ENCODE measurements around the gene OAS2.
"Not testable (repeated sequence)": the region's sequence is repeated elsewhere in the genome, so short reads cannot be mapped to it uniquely, and the experiment has no call there.

Gene OAS2

DNA sequence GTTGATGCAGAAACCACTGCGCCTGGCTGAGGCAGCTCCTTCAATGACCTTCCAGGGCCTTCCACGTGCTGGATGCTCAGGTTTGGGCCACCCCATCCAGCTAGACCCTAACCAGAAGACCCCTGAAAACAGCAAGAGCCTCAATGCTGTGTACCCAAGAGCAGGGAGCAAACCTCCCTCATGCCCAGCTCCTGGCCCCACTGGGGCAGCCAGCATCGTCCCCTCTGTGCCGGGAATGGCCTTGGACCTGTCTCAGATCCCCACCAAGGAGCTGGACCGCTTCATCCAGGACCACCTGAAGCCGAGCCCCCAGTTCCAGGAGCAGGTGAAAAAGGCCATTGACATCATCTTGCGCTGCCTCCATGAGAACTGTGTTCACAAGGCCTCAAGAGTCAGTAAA is 29.5 kb upstream of the OAS2 start:
- DNase-seq (ENCODE audit: low read depth in 2 of 2), result no peak

DNA sequence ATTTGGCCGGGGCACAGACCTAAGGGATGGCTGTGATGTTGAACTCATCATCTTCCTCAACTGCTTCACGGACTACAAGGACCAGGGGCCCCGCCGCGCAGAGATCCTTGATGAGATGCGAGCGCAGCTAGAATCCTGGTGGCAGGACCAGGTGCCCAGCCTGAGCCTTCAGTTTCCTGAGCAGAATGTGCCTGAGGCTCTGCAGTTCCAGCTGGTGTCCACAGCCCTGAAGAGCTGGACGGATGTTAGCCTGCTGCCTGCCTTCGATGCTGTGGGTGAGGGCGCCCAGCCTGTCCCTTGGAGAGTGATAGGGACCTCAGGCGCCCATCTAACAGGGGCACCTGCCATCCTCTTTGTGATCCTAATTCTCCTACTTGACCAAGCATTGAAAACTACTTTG is 27.6 kb upstream of the OAS2 start:
- DNase-seq (ENCODE audit: low read depth in 2 of 2), result no peak

DNA sequence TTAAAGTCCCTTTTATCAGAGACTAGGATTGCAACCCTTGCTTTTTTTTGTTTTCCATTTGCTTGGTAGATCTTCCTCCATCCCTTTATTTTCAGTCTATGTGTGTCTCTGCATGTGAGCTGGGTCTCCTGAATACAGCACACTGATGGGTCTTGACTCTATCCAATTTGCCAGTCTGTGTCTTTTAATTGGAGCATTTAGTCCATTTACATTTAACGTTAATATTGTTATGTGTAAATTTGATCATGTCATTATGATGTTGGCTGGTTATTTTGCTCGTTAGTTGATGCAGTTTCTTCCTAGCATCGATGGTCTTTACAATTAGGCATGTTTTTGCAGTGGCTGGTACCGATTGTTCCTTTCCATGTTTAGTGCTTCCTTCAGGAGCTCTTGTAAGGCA is 21.2 kb upstream of the OAS2 start:
- DNase-seq (ENCODE audit: low read depth in 2 of 2), result not testable (repeated sequence)

DNA sequence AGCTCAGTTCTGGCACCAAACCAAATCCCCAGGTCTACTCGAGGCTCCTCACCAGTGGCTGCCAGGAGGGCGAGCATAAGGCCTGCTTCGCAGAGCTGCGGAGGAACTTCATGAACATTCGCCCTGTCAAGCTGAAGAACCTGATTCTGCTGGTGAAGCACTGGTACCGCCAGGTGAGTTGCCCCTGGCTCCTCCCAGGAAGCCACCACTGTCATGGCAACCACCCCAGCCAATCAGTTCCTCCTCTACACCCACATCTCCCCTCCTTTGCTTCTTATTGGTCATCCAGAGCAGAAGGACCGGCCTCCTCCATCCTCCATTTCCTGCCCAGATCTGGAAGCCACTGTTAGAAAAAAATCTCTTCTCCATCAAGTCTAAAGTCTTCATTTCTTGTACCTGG is 17.2 kb upstream of the OAS2 start:
- DNase-seq (ENCODE audit: low read depth in 2 of 2), result no peak

DNA sequence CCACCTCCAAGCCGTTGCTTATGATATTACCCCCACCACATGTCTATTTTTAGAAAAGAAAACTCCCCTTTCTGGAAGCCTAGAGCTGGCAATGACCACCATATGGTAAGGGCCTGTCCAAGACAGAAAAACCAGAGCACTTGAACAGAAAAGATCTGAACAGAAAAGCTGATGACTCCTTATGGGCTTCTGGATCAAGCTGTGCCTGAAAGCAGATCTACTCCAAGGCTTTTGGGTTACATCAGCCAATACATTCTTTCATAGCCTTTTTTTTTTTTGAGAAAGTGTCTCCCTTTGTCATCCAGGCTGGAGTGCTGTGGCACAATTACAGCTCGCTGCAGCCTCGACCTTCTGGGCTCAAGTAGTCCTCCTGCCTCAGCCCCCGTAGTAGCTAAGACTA is 16.8 kb upstream of the OAS2 start:
- no peak for DNase-seq (ENCODE audit: low read depth in 2 of 2)

DNA sequence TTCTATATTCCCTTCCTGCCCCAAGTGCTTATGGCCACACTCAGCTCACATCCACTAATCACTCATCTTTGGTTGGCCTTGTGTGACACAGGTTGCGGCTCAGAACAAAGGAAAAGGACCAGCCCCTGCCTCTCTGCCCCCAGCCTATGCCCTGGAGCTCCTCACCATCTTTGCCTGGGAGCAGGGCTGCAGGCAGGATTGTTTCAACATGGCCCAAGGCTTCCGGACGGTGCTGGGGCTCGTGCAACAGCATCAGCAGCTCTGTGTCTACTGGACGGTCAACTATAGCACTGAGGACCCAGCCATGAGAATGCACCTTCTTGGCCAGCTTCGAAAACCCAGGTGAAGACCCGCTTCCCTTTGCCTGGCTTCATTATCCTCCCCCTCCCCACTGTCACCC is 15.8 kb upstream of the OAS2 start:
- no peak for DNase-seq (ENCODE audit: low read depth in 2 of 2)

DNA sequence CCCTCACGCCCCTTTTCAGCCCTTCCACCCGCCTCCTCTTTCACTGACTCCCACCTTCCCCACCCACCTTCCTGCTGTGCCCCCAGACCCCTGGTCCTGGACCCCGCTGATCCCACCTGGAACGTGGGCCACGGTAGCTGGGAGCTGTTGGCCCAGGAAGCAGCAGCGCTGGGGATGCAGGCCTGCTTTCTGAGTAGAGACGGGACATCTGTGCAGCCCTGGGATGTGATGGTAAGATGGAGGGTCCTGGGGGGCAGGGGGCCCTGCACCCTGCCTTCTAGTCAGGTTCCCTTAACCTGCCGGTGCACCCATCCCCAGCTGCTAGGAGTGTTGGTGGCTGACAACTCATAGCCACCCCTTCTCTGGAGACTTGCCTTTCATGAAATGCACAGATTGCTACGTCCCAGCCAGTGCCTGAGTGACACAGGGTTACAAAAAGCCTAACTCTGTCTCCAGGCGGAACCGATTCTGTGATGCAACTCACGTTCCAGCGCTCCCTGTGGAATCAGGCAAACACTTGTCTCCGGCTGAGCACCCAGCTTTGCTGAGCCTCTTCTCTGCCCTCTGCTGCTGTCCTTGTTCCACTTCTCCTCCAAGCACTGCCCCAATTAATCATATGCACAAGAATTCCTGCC is 15.0 kb upstream of the OAS2 start:
- no peak for DNase-seq (ENCODE audit: low read depth in 2 of 2)

DNA sequence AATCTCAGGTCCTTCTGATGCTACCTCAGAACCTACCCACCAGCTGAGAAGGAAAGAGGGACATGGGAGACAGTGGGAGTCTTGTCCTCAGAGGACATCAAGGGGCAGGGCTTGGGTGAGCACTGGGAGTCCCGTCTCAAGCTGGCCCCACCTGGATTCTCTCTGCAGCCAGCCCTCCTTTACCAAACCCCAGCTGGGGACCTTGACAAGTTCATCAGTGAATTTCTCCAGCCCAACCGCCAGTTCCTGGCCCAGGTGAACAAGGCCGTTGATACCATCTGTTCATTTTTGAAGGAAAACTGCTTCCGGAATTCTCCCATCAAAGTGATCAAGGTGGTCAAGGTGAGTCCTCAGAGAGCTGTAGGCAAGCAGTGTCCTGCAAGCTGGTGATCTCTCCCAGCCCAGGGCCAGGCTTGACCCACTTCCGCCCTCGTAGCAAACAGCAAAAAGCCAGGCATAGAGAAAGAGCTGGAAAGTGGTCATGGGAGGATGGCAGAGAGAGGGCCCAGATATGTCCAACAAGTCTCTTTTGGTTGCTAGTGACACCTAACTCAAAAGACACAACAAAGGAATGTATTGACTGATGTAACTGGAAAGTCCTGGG is 14.2 kb upstream of the OAS2 start:
- DNase-seq (ENCODE audit: low read depth in 2 of 2), result no peak

DNA sequence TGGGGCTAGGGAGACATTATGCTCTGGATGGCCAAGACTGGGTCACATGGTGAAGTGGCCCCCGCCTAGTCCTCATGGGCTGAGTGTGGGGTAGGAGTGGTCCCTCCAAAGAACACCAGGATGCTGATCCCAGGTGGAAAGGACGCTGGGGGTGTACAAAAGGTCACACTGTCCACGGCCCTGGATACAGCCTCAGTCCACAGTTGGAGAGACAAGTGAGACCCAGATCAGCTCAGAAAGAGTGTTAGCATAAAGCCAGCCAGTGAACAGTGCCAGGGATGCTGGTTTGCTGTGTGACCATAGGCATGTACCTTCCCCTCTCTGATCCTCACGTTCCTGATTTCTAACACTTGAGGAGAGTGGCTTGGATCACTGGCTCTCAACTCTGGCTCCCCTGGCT is 13.4 kb upstream of the OAS2 start:
- DNase-seq (ENCODE audit: low read depth in 2 of 2), result no peak

DNA sequence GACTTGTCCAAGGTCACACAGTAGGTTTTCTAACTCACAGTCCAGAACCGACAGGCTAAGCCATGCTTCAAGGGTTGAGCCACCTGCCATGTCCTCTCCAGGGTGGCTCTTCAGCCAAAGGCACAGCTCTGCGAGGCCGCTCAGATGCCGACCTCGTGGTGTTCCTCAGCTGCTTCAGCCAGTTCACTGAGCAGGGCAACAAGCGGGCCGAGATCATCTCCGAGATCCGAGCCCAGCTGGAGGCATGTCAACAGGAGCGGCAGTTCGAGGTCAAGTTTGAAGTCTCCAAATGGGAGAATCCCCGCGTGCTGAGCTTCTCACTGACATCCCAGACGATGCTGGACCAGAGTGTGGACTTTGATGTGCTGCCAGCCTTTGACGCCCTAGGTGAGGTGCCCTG is 12.7 kb upstream of the OAS2 start:
- DNase-seq (ENCODE audit: low read depth in 2 of 2), result no peak

DNA sequence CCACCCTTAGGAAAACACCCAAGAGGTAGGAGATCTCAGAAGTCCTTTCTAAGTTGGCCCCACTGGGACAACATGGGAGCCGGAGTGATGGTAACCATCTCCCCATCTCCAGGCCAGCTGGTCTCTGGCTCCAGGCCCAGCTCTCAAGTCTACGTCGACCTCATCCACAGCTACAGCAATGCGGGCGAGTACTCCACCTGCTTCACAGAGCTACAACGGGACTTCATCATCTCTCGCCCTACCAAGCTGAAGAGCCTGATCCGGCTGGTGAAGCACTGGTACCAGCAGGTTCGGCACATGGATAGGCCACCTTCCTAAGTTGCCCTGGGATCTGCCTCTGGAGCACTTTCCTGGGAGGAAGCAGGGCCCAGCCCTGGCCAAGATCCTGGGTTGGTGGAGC is 11.0 kb upstream of the OAS2 start:
- DNase-seq (ENCODE audit: low read depth in 2 of 2), result no peak

DNA sequence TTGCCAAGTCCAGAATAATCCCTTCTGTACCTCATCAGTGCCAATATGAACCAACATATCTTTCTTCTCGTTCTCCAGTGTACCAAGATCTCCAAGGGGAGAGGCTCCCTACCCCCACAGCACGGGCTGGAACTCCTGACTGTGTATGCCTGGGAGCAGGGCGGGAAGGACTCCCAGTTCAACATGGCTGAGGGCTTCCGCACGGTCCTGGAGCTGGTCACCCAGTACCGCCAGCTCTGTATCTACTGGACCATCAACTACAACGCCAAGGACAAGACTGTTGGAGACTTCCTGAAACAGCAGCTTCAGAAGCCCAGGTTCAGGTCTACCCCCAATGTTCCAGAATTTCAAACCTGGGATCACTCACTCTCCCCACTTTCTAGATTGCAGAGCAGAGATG is 10.5 kb upstream of the OAS2 start:
- DNase-seq (ENCODE audit: low read depth in 2 of 2), result no peak

DNA sequence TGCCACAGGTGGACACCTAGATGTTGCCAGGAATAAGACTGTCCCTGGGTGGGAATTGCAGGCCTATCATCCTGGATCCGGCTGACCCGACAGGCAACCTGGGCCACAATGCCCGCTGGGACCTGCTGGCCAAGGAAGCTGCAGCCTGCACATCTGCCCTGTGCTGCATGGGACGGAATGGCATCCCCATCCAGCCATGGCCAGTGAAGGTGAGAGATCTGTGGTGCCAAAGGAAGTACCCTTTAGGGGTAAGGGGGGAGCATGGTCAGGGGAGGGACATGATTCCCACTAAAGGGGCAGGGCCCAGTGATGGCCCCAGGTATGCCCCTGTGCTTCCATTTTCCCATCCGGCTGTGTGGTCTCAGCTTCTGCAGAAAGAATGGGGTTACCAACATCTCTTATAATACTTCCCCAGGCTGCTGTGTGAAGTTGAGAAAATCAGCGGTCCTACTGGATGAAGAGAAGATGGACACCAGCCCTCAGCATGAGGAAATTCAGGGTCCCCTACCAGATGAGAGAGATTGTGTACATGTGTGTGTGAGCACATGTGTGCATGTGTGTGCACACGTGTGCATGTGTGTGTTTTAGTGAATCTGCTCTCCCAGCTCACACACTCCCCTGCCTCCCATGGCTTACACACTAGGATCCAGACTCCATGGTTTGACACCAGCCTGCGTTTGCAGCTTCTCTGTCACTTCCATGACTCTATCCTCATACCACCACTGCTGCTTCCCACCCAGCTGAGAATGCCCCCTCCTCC is 8.6 kb upstream of the OAS2 start:
- DNase-seq (ENCODE audit: low read depth in 2 of 2), result no peak

DNA sequence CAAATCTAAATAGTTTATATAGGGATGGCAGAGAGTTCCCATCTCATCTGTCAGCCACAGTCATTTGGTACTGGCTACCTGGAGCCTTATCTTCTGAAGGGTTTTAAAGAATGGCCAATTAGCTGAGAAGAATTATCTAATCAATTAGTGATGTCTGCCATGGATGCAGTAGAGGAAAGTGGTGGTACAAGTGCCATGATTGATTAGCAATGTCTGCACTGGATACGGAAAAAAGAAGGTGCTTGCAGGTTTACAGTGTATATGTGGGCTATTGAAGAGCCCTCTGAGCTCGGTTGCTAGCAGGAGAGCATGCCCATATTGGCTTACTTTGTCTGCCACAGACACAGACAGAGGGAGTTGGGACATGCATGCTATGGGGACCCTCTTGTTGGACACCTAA is 7.9 kb upstream of the OAS2 start:
- no peak for DNase-seq (ENCODE audit: low read depth in 2 of 2)

DNA sequence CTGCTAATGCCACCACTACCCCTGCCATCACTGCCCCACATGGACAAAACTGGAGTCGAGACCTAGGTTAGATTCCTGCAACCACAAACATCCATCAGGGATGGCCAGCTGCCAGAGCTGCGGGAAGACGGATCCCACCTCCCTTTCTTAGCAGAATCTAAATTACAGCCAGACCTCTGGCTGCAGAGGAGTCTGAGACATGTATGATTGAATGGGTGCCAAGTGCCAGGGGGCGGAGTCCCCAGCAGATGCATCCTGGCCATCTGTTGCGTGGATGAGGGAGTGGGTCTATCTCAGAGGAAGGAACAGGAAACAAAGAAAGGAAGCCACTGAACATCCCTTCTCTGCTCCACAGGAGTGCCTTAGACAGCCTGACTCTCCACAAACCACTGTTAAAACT is 7.1 kb upstream of the OAS2 start:
- DNase-seq (ENCODE audit: low read depth in 2 of 2), result no peak

DNA sequence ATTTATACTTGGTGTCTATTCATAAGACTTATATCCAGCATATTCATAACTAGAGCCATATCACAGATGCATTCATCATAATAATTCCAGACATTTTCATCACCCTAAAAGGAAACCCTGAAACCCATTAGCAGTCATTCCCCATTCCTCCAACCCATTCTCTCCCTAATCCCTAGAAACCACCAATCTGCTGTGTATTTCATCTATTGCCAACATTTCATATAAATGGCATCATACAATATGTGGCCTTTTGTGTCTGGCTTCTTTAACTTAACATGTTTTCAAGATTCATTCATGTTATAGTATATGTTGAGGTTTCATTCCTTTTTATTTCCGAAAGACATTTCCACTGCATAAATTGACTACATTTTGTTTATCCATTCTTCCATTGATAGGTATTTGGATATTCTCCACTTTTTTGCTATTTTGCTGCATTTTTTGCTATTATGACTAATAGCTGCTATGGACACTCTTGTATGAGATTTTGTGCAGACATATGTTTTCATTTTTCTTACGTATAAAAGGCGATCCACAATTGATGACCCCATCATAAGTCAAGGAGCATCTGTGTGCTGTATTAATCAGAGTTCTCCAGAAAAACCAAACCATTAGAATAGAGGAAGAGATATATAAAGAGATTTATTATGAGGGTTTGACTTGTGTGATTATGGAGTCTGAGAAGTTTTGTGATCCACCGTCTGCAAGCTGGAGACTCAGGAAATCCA is 5.1 kb upstream of the OAS2 start:
- peak; percentile 40 for DNase-seq (ENCODE audit: low read depth in 2 of 2)

DNA sequence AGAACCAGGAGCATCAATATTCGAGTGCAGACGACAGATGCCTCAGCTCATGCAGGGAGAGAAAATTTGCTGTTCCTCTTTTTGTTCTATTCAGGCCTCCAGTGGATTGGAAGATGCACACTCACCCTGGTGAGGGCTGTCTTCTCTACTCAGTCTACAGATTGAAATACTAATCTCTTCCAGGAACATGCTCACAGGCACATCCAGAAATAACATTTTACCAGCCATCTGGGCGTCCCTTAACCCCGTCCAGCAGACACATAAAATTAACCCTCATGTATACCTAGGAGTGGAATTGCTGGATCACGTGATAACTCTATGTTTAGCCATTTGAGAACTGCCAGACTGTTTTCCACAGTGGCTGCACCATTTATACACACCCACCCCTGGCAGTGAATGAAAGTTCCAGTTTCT is 4.5 kb upstream of the OAS2 start:
- DNase-seq (ENCODE audit: low read depth in 2 of 2), result no peak

DNA sequence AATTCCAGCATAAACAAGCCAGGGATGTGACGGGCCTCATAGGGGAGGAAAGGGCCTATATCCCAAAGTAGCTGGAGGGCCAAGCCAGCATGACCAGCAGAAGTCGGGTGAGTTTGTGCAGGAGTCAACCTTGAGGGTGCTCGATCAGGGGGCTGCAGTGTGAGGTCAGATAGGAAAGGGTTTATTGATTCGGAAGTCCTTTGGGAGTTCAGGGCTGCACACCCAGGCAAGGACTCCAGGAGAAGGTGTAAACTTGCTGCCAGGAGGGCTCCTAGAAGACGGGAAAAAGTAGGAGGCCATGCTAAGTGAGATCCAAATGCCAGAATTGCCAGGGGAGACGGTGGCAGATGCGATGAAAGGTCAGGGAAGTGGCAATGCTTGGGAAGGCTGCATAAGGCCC is 3.4 kb upstream of the OAS2 start:
- no peak for DNase-seq (ENCODE audit: low read depth in 2 of 2)

DNA sequence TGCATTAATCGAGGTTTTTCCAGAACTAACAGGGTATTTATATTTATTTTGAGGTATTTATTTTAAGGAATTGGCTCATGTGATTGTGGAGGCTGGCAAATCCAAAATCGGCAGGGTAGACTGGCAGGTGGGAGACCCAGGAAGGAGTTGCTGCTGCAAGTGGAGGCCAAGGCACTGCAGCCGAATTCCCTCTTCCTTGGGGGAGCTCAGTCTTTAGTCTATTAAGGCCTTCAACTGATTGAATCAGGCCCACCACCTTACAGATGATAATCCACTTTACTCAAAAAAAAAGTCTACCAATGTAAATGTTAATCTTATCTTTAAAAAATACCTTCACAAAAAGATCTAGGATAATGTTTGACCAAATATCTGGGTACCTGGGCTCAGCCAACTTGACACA is 1.2 kb upstream of the OAS2 start:
- DNase-seq (ENCODE audit: low read depth in 2 of 2), result no peak

DNA sequence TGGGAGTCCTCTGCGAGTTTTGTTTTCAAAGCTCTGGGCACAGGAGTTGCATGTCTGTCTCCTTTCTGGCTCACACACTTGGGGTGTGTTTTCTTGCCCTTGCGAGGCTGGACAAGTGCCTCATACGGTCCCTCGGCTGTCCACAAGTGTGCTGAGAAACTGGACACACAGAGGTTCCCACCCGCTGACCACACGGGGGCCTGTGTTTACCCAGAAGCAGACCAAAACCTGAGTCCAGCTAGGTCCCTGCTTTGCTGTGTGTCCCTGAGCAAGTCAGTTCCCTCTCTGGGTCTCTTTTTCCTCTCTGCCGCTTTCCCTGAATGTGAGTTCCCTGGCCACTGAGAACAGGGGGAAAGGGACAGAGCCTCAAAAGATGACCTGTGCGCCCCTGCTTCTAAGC is 678 bp upstream of the OAS2 start:
- DNase-seq (ENCODE audit: low read depth in 2 of 2), result no peak

DNA sequence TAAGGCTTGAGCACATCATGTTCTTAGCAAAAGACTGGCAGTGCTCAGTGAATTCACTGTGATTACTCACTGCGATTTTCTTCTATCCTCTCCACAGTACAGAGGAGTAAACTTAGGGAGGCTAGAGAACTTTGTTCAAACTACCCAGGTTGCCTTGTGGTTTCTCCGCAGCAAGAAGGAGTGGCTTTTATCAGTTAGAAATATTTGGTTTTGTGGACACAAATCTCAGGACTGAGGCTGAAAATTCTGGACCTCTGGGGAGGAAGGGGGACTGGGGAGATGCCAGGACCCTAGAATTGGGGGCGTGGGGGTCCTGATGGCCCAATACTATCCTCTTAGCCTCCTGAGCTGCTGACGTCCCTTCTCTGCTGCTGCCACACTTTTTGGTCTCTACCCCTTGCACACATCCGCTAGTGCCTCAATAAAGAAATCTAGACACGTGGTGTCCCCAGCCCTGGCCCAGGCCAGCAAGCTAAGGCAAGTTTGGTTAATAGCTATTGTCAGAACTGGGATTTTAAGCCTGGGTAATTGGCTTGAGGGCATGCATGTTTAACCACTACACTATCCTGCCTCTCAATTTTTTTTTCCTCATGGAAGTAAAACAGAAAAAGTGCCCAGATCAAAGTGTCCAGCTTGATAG is 842 bp downstream of the OAS2 start:
- no peak for DNase-seq (ENCODE audit: low read depth in 2 of 2)

DNA sequence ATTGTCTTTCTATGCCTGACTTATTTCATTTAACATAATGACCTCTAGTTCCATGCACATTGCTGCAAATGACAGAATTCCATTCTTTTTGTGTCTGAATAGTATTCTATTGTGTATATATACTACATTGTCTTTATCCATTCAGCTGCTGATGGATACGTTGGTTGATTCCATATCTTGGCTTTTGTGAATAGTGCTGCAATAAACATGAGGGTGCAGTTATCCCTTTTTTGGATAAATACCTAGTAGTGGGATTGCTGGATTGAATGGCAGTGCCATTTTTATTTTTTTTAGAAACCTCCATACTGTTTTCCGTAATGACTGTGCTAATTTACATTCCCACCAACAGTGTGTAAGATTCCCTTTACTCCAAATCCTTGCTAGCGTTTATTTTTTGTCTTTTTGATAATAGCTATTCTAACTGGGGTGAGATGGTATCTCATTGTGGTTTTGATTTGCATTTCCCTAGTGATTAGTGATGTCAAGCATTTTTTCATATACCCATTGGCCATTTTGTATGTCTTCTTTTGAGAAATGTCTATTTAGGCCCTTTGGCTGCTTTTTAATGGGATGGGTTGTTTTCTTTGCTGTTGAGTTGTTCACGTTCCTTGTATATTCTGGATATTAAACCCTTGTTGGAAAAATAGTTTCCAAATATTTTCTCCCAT is 2.3 kb downstream of the OAS2 start:
- no peak for DNase-seq (ENCODE audit: low read depth in 2 of 2)
